ENCODE data around the gene LIMS1.
A peak's percentile ranks its signal among the peaks of the same experiment; 100 is the strongest.

- TF ChIP-seq CTCF (IDR thresholded peaks at IDR 0.05 in 4 of 5, conservative IDR thresholded peaks at IDR 0.05 in 1 of 5) (no peak), POLR2A (IDR thresholded peaks at IDR 0.05) (peak in 1 of 2 donors; percentile 11)
These were observed 26.7 kb downstream of the LIMS1 start for GRCh38 chr2:108560895-108561530.

All from gastrocnemius medialis (tissue), 4 donors.